ENCODE measurements around the gene CHID1. TPM values are rescaled to one million over a fixed set of nuclear protein-coding genes. Genes with fewer than 3 reads are reported as not detected.

Gene CHID1
- total and polyA plus RNA-seq, 2 of the 4 experiments (the other 2 are of a cell fraction) = 34.2 to 121 TPM

DNA sequence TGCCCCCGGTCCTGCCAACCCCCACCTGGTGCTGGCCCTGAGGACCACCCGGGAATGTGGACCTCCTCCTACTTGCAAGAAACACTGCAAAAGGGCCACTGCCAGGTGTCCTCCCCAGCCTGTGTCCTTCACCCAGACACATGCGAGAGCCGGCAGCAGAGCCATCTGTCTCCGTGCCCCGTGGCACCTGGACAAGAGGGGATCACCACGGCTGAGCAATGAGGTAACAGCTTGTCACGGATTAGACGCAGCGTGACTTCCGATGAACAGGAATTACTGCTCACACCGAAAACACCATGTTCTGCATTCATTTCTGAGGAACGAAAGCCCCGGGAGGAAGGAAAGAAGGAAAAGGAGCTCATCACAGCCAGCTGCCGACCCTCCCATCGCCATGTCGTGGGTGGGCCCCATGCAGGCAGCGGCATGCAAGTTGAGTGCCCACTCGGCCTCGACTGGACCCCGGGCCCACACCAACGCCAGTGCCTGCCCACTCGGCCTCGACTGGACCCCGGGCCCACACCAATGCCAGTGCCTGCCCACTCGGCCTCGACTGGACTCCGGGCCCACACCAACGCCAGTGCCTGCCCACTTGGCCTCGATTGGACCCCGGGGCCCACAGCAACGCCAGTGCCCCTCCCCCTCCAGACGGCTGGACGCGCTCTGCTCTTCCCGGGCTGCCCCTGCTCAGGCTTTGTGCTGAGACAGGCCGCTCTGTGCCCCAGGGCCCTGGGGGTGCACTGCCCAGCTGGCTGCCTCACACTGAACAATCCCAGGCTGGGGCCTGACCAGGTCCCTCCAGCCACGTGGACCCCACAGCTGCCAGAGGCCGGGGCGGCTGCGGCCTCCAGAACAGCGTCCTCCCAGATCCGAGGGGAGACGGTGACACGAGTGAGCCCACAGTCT is 22.0 kb downstream of the CHID1 start:
- Histone ChIP-seq H3K27ac (ENCODE audit: insufficient read depth, low read length) (no peak overlapping the region), H3K18ac (ENCODE audit: low read depth, low read length) (no peak overlapping the region), H2BK120ac (ENCODE audit: low read depth, low read length) (no peak overlapping the region), H3K4me3 (ENCODE audit: insufficient read depth, low read depth, low read length) (no peak overlapping the region), H3K9me3 (ENCODE audit: control insufficient read depth, insufficient read depth, low read length) (no peaks in the 10 kb centered on the region), H4K20me1 (ENCODE audit: insufficient read depth, low read length) (no peaks in the 10 kb centered on the region; the same call in 1 of the 2 replicates), H4K8ac (ENCODE audit: low read depth in 2 of 2, low read length in 2 of 2) (no peak overlapping the region), H3K4ac (ENCODE audit: low read depth, low read length) (no peak overlapping the region), H3K9ac (ENCODE audit: low read depth, low read length) (no peak overlapping the region), H3K56ac (ENCODE audit: extremely low read depth, insufficient read depth, low read length) (no peak overlapping the region), H4K5ac (ENCODE audit: low read depth, low read length) (no peak overlapping the region), H3K23ac (ENCODE audit: low read depth, low read length) (no peak overlapping the region), H3K14ac (replicated peaks; ENCODE audit: low read depth, low read length) (no peak overlapping the region), H3K79me1 (ENCODE audit: low read depth in 1 of 2, low read length in 2 of 2) (no peaks in the 10 kb centered on the region), H3K4me1 (ENCODE audit: control insufficient read depth, insufficient read depth, low read length) (peaks cover 2% of the 10 kb centered on the region; the same call in 1 of the 2 replicates), H4K91ac (ENCODE audit: insufficient read depth, low read depth, low read length) (no peak overlapping the region), H3K9me1 (ENCODE audit: insufficient read depth, low read length) (no peaks in the 10 kb centered on the region), H2BK5ac (ENCODE audit: low read depth, low read length, poor library complexity, severe bottlenecking) (no peak overlapping the region), H3K4me2 (ENCODE audit: low read depth, low read length) (no peak overlapping the region), H2AK9ac (replicated peaks; ENCODE audit: low read depth, low read length, poor library complexity) (no peak overlapping the region), H2AK5ac (ENCODE audit: low read depth, low read length) (no peak overlapping the region), H3K36me3 (ENCODE audit: control insufficient read depth, insufficient read depth, low read length) (peaks cover 27% of the 10 kb centered on the region), H2BK20ac (ENCODE audit: low read depth, low read length) (no peak overlapping the region), H2AFZ (replicated peaks; ENCODE audit: low read length, poor library complexity) (no peak overlapping the region), H3K27me3 (ENCODE audit: control insufficient read depth, insufficient read depth, low read length) (no peaks in the 10 kb centered on the region), H2BK15ac (ENCODE audit: low read depth, low read length) (no peak overlapping the region)
- DNase-seq (no peak), ATAC-seq (ENCODE audit: low read depth) (no peak)
- TF ChIP-seq, protein P1, sequence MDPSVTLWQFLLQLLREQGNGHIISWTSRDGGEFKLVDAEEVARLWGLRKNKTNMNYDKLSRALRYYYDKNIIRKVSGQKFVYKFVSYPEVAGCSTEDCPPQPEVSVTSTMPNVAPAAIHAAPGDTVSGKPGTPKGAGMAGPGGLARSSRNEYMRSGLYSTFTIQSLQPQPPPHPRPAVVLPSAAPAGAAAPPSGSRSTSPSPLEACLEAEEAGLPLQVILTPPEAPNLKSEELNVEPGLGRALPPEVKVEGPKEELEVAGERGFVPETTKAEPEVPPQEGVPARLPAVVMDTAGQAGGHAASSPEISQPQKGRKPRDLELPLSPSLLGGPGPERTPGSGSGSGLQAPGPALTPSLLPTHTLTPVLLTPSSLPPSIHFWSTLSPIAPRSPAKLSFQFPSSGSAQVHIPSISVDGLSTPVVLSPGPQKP (IDR thresholded peaks at IDR 0.05; ENCODE audit: borderline replicate concordance, low read depth, low read length) = no peak
- TF ChIP-seq, protein P2, sequence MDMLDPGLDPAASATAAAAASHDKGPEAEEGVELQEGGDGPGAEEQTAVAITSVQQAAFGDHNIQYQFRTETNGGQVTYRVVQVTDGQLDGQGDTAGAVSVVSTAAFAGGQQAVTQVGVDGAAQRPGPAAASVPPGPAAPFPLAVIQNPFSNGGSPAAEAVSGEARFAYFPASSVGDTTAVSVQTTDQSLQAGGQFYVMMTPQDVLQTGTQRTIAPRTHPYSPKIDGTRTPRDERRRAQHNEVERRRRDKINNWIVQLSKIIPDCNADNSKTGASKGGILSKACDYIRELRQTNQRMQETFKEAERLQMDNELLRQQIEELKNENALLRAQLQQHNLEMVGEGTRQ (IDR thresholded peaks at IDR 0.05; ENCODE audit: low read depth, low read length) = no peak
- intact Hi-C loops (cut with micrococcal nuclease) (no loop called here), dilution Hi-C loops (cut with HindIII; ENCODE audit: low sequenced_read_pairs, unreplicated experiment) (no loop called here), in situ Hi-C loops (cut with MboI; ENCODE audit: low sequenced_read_pairs) (no loop called here)
- ChIA-PET CTCF (no interaction called here), POLR2A (ENCODE audit: unreplicated experiment) (no interaction called here)
- no TSS peak for BruUV-seq (replicated peaks)
- WGBS, 2 experiments (ENCODE audit: extremely low coverage in 2 of 2, insufficient read length in 1 of 2) = 92% methylated on average over 42 of the region's 45 CpGs; no CpG with 5 or more reads in 1 of the 2 experiments
